Mucosa of gallbladder (tissue), 1 donor: ENCODE measurements around the gene CTNND1. TPM values are rescaled to one million over a fixed set of nuclear protein-coding genes. Genes with fewer than 3 reads are reported as not detected.
"Not testable (repeated sequence)": the region's sequence is repeated elsewhere in the genome, so short reads cannot be mapped to it uniquely, and the experiment has no call there.

ENCODE experiments used
- DNase-seq: peaks from one replicate; pipeline ENCODE4 v3.0.0-alpha.2; 2020; ENCODE audit warnings: low spot score
- total RNA-seq: library from RNA; stranded (reverse); gene quantifications from one replicate; pipeline ENCODE4 v1.2.1, GENCODE V29; 2021
- donor health status: DM: no; HTN: no; CAD: no.

CTNND1 gene
- total RNA-seq, 1 donor from 2014 or later: 238 TPM

- DNase-seq: no peak
Measured at GRCh38 chr11:57791321-57792059, 29.9 kb downstream of the CTNND1 start.

- peak; percentile 81 for DNase-seq
Measured at GRCh38 chr11:57792060-57792541, 30.5 kb downstream of the CTNND1 start.

GRCh38 chr11:57792870-57793269 is 31.3 kb downstream of the CTNND1 start:
- no peak for DNase-seq

- no peak for DNase-seq
Measured at GRCh38 chr11:57793351-57794115, 31.9 kb downstream of the CTNND1 start.

- DNase-seq: peak; percentile 92
Measured at GRCh38 chr11:57798905-57799559, 37.4 kb downstream of the CTNND1 start.

GRCh38 chr11:57800444-57801182 is 39.0 kb downstream of the CTNND1 start:
- DNase-seq: peak; percentile 57

- DNase-seq: no peak
Measured at GRCh38 chr11:57801183-57801485, 39.5 kb downstream of the CTNND1 start.

- no peak for DNase-seq
Measured at GRCh38 chr11:57802411-57802810, 40.8 kb downstream of the CTNND1 start.

GRCh38 chr11:57804466-57804865 is 42.9 kb downstream of the CTNND1 start:
- no peak for DNase-seq

- no peak for DNase-seq
Measured at GRCh38 chr11:57805780-57806179, 44.2 kb downstream of the CTNND1 start.

GRCh38 chr11:57812634-57813033 is 51.0 kb downstream of the CTNND1 start:
- DNase-seq: no peak

GRCh38 chr11:57815476-57815875 is 53.9 kb downstream of the CTNND1 start:
- DNase-seq: no peak

GRCh38 chr11:57815877-57816276 is 54.3 kb downstream of the CTNND1 start:
- DNase-seq: no peak

- DNase-seq: no peak
Measured at GRCh38 chr11:57818812-57819211, 57.2 kb downstream of the CTNND1 start.

- DNase-seq: no peak
Measured at GRCh38 chr11:57819252-57819979, 57.8 kb downstream of the CTNND1 start.

GRCh38 chr11:57823859-57824258 is 62.3 kb downstream of the CTNND1 start:
- no peak for DNase-seq

GRCh38 chr11:57834852-57835251 is 73.2 kb downstream of the CTNND1 start:
- no peak for DNase-seq

- DNase-seq: not testable (repeated sequence)
Measured at GRCh38 chr11:57838609-57839008, 77.0 kb downstream of the CTNND1 start.

- no peak for DNase-seq
Measured at GRCh38 chr11:57842873-57843272, 81.3 kb downstream of the CTNND1 start.

- no peak for DNase-seq
Measured at GRCh38 chr11:57867966-57868365, 106.4 kb downstream of the CTNND1 start.

GRCh38 chr11:57868491-57868890 is 106.9 kb downstream of the CTNND1 start:
- no peak for DNase-seq
